Measurements from ENCODE around the gene AHRR. TPM values are rescaled to one million over a fixed set of nuclear protein-coding genes. Genes with fewer than 3 reads are reported as not detected.
A peak's percentile ranks its signal among the peaks of the same experiment; 100 is the strongest.

Gene AHRR
- total and polyA plus RNA-seq, 12 donors, result 0.07 to 1.2 (median 0.33) TPM; not detected in 2

GRCh38 chr5:335740-336038 lies 14.2 kb downstream of the AHRR start:
- 94 to 96% methylated on average over 3 of the region's 3 CpGs for WGBS, 2 donors
- no peak for ATAC-seq
- TF ChIP-seq CTCF (IDR thresholded peaks at IDR 0.05), result no peak
- H3K36me3 ChIP-seq, result no peaks in the 10 kb centered on the region
- H3K9me3 ChIP-seq, result no peaks in the 10 kb centered on the region
- H3K4me1 ChIP-seq, result no peaks in the 10 kb centered on the region
- DNase-seq, result no peak
- intact Hi-C loops (cut with DNase I), result no loop called here
- no peak overlapping the region for H3K4me3 ChIP-seq
- peaks cover 0 to 12% (median 4%) of the 10 kb centered on the region in 7 donors for H3K27me3 ChIP-seq
- H3K27ac ChIP-seq, result no peak overlapping the region

GRCh38 chr5:337563-338130 lies 16.1 kb downstream of the AHRR start:
- 70 to 72% methylated on average over 12 of the region's 12 CpGs for WGBS, 2 donors
- no peak for ATAC-seq

GRCh38 chr5:342501-343460 lies 21.3 kb downstream of the AHRR start:
- H3K27me3 ChIP-seq, result peaks cover 0 to 39% (median 31%) of the 10 kb centered on the region in 7 donors
- intact Hi-C loops (cut with DNase I), result no loop called here
- DNase-seq (no peak), ATAC-seq (no peak)
- peaks cover 0 to 8% (median 0%) of the 10 kb centered on the region in 11 donors for H3K9me3 ChIP-seq
- no peaks in the 10 kb centered on the region for H3K36me3 ChIP-seq
- WGBS, 2 donors, result 92 to 96% methylated on average over 27 of the region's 27 CpGs
- H3K4me1 ChIP-seq, result peaks cover 0 to 5% (median 0%) of the 10 kb centered on the region in 9 donors
- H3K27ac ChIP-seq, result no peak overlapping the region
- TF ChIP-seq CTCF (IDR thresholded peaks at IDR 0.05), result no peak
- H3K4me3 ChIP-seq, result no peak overlapping the region

More at GRCh38 chr5:337563-338130, 16.1 kb downstream of the AHRR start:
- Histone ChIP-seq H3K27me3 (peaks cover 0 to 15% (median 0%) of the 10 kb centered on the region in 7 donors), H3K27ac (no peak overlapping the region), H3K4me1 (no peaks in the 10 kb centered on the region), H3K4me3 (no peak overlapping the region), H3K9me3 (peaks cover 0 to 3% (median 0%) of the 10 kb centered on the region in 11 donors), H3K36me3 (no peaks in the 10 kb centered on the region)
- no peak for DNase-seq
- peak in 4 of 9 donors; percentile 8 to 19 (median 16) for TF ChIP-seq CTCF (IDR thresholded peaks at IDR 0.05)
- intact Hi-C loops (cut with DNase I), result no loop called here

Measured in heart right ventricle (tissue), 16 donors.